Spleen (tissue), 11 donors: Measurements from ENCODE around the gene TREX2. TPM values are rescaled to one million over a fixed set of nuclear protein-coding genes. Genes with fewer than 3 reads are reported as not detected.
A peak's percentile ranks its signal among the peaks of the same experiment; 100 is the strongest.

Source experiments
- DNase-seq: peaks from one replicate; pipeline ENCODE4 v3.0.0-alpha.2; 2020
- H3K27ac ChIP-seq, 8 donors: fragments of 200-600 bp; sonication (generic) in 7 of 8; 1 replicate in 4 of 8; 2 replicates in 4 of 8; pipeline versions ENCODE4 v1.5.0 to v1.8.0; 2016 to 2021; ENCODE audit warnings: inconsistent platforms in 4 of 8, mild to moderate bottlenecking in 4 of 8, moderate library complexity in 1 of 8
- H3K27me3 ChIP-seq, 7 donors: fragments of 200-600 bp; sonication (generic) in 6 of 7; replicated peaks in 1 of 7; 1 replicate in 4 of 7; 2 replicates in 3 of 7; pipeline versions ENCODE4 v1.5.0 to v1.8.0; 2016 to 2021; ENCODE audit warnings: inconsistent platforms in 3 of 7, mild to moderate bottlenecking in 1 of 7
- H3K36me3 ChIP-seq, 6 donors: fragments of 200-600 bp; sonication (generic) in 5 of 6; 1 replicate in 4 of 6; 2 replicates in 2 of 6; pipeline versions ENCODE4 v1.5.0 to v1.8.0; 2016 to 2021; ENCODE audit warnings: inconsistent platforms in 2 of 6
- H3K4me1 ChIP-seq, 6 donors: fragments of 200-600 bp; sonication (generic) in 5 of 6; 1 replicate in 3 of 6; 2 replicates in 3 of 6; pipeline versions ENCODE4 v1.5.0 to v1.8.0; 2016 to 2021; ENCODE audit warnings: inconsistent platforms in 3 of 6
- H3K4me3 ChIP-seq, 8 donors: fragments of 200-600 bp; sonication (generic) in 7 of 8; 1 replicate in 4 of 8; 2 replicates in 4 of 8; pipeline versions ENCODE4 v1.5.0 to v1.8.0; 2016 to 2021; ENCODE audit warnings: inconsistent platforms in 4 of 8, mild to moderate bottlenecking in 4 of 8, moderate library complexity in 2 of 8
- H3K9me3 ChIP-seq, 8 donors: fragments of 200-600 bp; sonication (generic) in 7 of 8; 1 replicate in 4 of 8; 2 replicates in 4 of 8; pipeline versions ENCODE4 v1.5.0 to v1.8.0; 2016 to 2021; ENCODE audit warnings: inconsistent platforms in 4 of 8
- CTCF ChIP-seq, 11 experiments: fragments of 200-600 bp in 7 of 11; fragments of 450-650 bp in 4 of 11; sonication (generic) in 4 of 11; IDR thresholded peaks in 8 of 11; conservative IDR thresholded peaks in 3 of 11; 1 replicate in 7 of 11; 2 replicates in 4 of 11; pipeline versions ENCODE4 v1.4.0 to v1.8.0; 2016 to 2021; ENCODE audit warnings: antibody characterized with exemption in 11 of 11, inconsistent platforms in 4 of 11, mild to moderate bottlenecking in 1 of 11
- POLR2A ChIP-seq, 3 donors: fragments of 450-650 bp; IDR thresholded peaks; one replicate each; pipeline ENCODE4 v1.5.1; 2017; ENCODE audit warnings: antibody characterized with exemption in 3 of 3, mild to moderate bottlenecking in 1 of 3
- POLR2AphosphoS5 ChIP-seq, 3 donors: sonication (generic); formaldehyde crosslinking; IDR thresholded peaks; one replicate each; pipeline ENCODE4 v1.5.1; 2017; ENCODE audit warnings: antibody characterized with exemption in 3 of 3
- WGBS, 5 donors: extraction: QIAGEN DNeasy Blood & Tissue Kit in 3 of 5; methylation state at CpG; one replicate each; pipeline versions ENCODE4 v1.1.5 to v1.1.7; 2013 to 2018; 5-methylcytosine and 5-hydroxymethylcytosine counted together
- intact Hi-C: fragments of 100-400 bp; cut with DNase I; formaldehyde crosslinking; loops from one replicate; pipeline ENCODE4 v1.15.0; 2023; ENCODE audit warnings: low total_unique reads
- polyA plus RNA-seq, 3 donors: library from polyadenylated mRNA; stranded (reverse); fragments of 200-250 nt; gene quantifications; one replicate each; pipeline ENCODE4 v1.2.1, GENCODE V29; 2013
- total RNA-seq, 7 donors: library from RNA; depleted of rRNA in 3 of 7; stranded (reverse); fragments of >200 nt in 3 of 7; fragmentation: NEBNext Ultra II Directional in 4 of 7; extraction: Animal tissue kit (Norgen Biotek cat#: 25700) in 4 of 7; gene quantifications; one replicate each; pipeline versions ENCODE4 v1.1.0 to v1.2.1, GENCODE V29; 2016 to 2021
- donor health status: healthy with polysubstance abuse.
- donor health status: DM: no; HTN: no; CAD: no; lungs with moderate emphysema.
- donor health status: DM: no; HTN: no; CAD: no.
- donor health status: Bipolar disorder and iron deficiency.
- donor health status: healthy.
- donor health status: DM: no; HTN: no; CAD: no.
- donor health status: DM: yes; HTN: yes; CAD: no.

The TREX2 gene
- total and polyA plus RNA-seq, 10 donors, result 1.1 to 6.4 (median 2.2) TPM

GRCh38 chrX:153410373-153410772, 35.5 kb downstream of the TREX2 start:
- H3K36me3 ChIP-seq, result no peaks in the 10 kb centered on the region
- TF ChIP-seq POLR2A (IDR thresholded peaks at IDR 0.05), result no peak
- peak; percentile 72 for DNase-seq
- 77 to 90% (median 86%) methylated on average over 9 to 15 of the region's 15 CpGs for WGBS, 5 donors
- no peaks in the 10 kb centered on the region for H3K9me3 ChIP-seq
- no peaks in the 10 kb centered on the region for H3K27me3 ChIP-seq
- intact Hi-C loops, result no loop called here
- H3K4me1 ChIP-seq, result peaks cover 0 to 26% (median 14%) of the 10 kb centered on the region in 6 donors
- no peak overlapping the region for H3K4me3 ChIP-seq
- H3K27ac ChIP-seq, result no peak overlapping the region

- H3K4me3 ChIP-seq, result no peak overlapping the region
- no peak for TF ChIP-seq POLR2AphosphoS5 (IDR thresholded peaks at IDR 0.05)
- TF ChIP-seq CTCF (IDR thresholded peaks at IDR 0.05 in 8 of 11, conservative IDR thresholded peaks at IDR 0.05 in 3 of 11), result no peak
- TF ChIP-seq POLR2A (IDR thresholded peaks at IDR 0.05), result no peak
- intact Hi-C loops, result no loop called here
- DNase-seq, result peak; percentile 70
- 84 to 93% (median 84%) methylated on average over 20 to 30 of the region's 30 CpGs for WGBS, 5 donors
- no peaks in the 10 kb centered on the region for H3K36me3 ChIP-seq
- no peak overlapping the region for H3K27ac ChIP-seq
- no peaks in the 10 kb centered on the region for H3K27me3 ChIP-seq
- H3K4me1 ChIP-seq, result peaks cover 0 to 26% (median 14%) of the 10 kb centered on the region in 6 donors
- H3K9me3 ChIP-seq, result no peaks in the 10 kb centered on the region
Measured at GRCh38 chrX:153409414-153410101, 36.3 kb downstream of the TREX2 start.

GRCh38 chrX:153408871-153409351, 36.9 kb downstream of the TREX2 start:
- Histone ChIP-seq H3K9me3 (no peaks in the 10 kb centered on the region), H3K27me3 (no peaks in the 10 kb centered on the region), H3K4me1 (peaks cover 0 to 26% (median 14%) of the 10 kb centered on the region in 6 donors), H3K27ac (no peak overlapping the region), H3K4me3 (no peak overlapping the region), H3K36me3 (no peaks in the 10 kb centered on the region)
- no peak for TF ChIP-seq POLR2AphosphoS5 (IDR thresholded peaks at IDR 0.05)
- no peak for TF ChIP-seq CTCF (IDR thresholded peaks at IDR 0.05 in 8 of 11, conservative IDR thresholded peaks at IDR 0.05 in 3 of 11)
- no peak for TF ChIP-seq POLR2A (IDR thresholded peaks at IDR 0.05)
- intact Hi-C loops, result no loop called here
- WGBS, 5 donors, result 76 to 94% (median 86%) methylated on average over 1 to 12 of the region's 12 CpGs; no CpG with 5 or more reads in 1 of the 5 donors
- DNase-seq, result peak; percentile 73

- 83 to 95% (median 85%) methylated on average over 4 to 10 of the region's 10 CpGs for WGBS, 5 donors
- H3K27me3 ChIP-seq, result no peaks in the 10 kb centered on the region
- TF ChIP-seq POLR2AphosphoS5 (IDR thresholded peaks at IDR 0.05) (no peak), POLR2A (IDR thresholded peaks at IDR 0.05) (no peak), CTCF (IDR thresholded peaks at IDR 0.05 in 8 of 11, conservative IDR thresholded peaks at IDR 0.05 in 3 of 11) (no peak)
- no peak overlapping the region for H3K4me3 ChIP-seq
- intact Hi-C loops, result no loop called here
- peaks cover 0 to 25% (median 14%) of the 10 kb centered on the region in 6 donors for H3K4me1 ChIP-seq
- no peak overlapping the region for H3K27ac ChIP-seq
- no peaks in the 10 kb centered on the region for H3K9me3 ChIP-seq
- no peaks in the 10 kb centered on the region for H3K36me3 ChIP-seq
- DNase-seq, result peak; percentile 70
Measured at GRCh38 chrX:153408221-153408721, 37.6 kb downstream of the TREX2 start.
